NCI-H748 treated with DMSO at 0.1 percent for 48 hours (cell line): Measurements from ENCODE around the gene NPRL2.
A peak's percentile ranks its signal among the peaks of the same experiment; 100 is the strongest.

Experiments
- DNase-seq: peaks from one replicate; lab custom pipeline; 2025; lab: John Stamatoyannopoulos, UW

Gene NPRL2

GRCh38 chr3:50373146-50374051, 22.8 kb upstream of the NPRL2 start:
- no peak for DNase-seq

GRCh38 chr3:50372349-50372748, 21.8 kb upstream of the NPRL2 start:
- no peak for DNase-seq

DNA sequence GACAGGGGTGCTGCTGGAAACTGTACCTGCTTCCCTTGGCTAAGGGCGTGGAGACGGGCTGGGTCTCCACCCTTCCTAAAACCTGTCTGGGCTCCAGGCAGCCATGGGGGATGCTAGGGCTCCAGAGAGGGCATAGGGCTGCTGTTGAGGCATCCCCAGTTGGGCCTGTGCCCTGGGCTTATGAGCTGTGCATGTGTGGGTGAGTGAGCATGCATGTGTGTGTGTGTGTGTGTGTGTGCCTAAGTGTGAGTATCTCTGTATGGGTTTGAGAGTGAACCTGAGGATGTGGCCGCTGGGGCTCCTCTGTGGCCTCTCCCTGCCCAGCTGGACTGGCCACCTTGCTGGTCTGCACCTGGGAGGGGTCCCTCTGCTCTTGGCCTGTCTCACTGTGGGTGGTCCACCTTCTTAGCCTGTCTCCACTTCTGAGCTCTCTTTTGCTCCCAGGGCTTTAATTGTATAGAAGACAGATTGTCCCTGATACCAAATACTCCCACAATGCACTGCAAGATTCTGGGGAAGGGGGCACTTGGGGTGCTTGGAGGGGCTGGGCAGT, 20.6 kb upstream of the NPRL2 start:
- no peak for DNase-seq

- DNase-seq: no peak
These were observed 20.0 kb upstream of the NPRL2 start for GRCh38 chr3:50370594-50370993.

GRCh38 chr3:50369012-50369670, 18.6 kb upstream of the NPRL2 start:
- no peak for DNase-seq

DNA sequence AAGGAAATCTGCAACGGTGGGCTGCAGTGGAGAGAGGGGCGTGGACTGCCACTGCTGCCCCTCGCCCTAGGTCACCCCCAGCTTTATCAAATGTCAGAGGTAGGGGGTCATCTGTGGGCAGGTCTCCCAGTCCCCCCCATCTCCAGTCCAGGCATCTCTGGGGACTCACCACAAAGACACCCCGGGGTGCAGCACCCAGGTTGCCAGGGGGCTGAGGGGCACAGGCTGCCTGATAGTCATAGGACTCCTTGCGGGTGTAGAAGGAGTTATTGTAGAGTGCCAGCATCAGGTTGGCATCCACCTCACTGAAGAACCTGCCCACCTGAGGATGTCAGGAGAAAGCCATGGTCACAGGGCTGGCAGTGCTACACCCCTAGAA, 15.3 kb upstream of the NPRL2 start:
- no peak for DNase-seq

GRCh38 chr3:50365080-50365841, 14.7 kb upstream of the NPRL2 start:
- peak; percentile 47 for DNase-seq

GRCh38 chr3:50364573-50365079, 14.1 kb upstream of the NPRL2 start:
- DNase-seq: no peak

GRCh38 chr3:50359760-50360110, 9.2 kb upstream of the NPRL2 start:
- DNase-seq: no peak

DNA sequence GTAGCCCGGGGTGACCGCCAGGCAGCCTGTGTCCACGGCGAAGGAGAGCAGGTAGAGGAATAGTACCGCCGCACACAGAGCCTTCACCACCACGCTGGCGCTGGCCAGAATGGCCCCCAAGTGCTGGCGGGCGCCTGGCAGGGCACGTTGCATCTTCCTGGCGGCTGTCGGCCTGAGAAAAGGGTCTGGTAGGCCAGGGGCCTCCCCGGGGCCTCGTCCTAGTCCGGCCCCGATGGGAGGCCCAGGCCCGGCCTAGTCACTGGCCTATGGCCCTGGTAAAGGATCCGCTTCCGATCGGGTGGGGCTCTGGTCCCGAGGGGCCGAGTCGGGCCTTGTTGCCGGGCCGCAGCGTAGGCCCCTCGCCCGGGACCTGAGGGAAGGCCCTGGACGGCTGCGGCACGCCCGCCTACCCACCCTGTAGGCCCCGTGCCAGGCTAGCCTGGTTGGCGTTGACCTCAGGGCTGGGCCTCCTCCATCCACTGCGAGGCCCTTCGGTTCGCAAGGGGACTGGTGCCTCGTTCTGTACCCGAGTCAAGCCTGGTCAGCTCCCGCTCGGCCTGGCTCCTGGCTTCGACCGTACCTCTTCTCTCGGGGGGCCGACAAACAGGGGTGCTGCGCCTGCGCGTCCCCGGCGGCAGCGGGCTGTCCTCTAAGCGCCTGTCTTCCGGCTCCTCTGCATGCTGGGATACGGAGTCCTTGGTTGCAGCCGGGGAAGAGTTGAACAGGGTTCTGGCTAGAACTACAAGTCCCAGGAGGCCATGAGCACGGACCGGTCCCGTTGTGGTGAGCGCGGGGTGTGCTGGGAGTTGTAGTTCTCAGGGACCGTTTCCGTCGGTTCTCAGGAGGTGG, 8.6 kb upstream of the NPRL2 start, which contains the start of gene TMEM115:
Gene TMEM115 (minus strand): TSS at position 611 of the 849 bp plus-strand sequence. CDS start 458 bp downstream, at position 153.
- peak; percentile 92 for DNase-seq

DNA sequence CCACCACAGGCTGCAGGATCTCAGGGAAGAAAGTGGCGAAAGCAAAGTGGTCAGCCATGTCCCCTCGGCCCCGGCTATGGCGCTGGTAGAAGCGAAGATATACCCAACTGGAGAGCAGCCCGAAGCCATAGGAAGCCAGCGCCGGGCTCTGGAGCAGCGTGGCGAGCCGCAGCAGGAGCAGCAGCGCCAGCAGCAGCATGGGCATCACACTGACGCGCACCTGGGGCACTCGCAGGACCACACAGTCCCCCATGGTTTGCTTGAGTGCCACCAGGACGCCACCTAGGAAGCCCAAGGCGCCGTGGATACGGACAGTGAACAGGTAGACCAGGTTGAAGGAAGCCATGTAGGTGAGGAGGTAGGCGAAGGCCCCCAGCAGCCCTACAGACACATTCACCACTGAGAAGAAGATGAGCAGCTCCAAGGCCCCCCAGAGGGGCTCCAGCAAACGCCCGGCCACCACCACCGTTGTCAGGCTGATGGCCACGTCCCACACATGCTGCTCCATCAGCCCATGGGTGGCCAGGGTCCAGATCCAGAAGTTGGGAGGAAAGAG, 7.9 kb upstream of the NPRL2 start:
- DNase-seq: no peak

DNA sequence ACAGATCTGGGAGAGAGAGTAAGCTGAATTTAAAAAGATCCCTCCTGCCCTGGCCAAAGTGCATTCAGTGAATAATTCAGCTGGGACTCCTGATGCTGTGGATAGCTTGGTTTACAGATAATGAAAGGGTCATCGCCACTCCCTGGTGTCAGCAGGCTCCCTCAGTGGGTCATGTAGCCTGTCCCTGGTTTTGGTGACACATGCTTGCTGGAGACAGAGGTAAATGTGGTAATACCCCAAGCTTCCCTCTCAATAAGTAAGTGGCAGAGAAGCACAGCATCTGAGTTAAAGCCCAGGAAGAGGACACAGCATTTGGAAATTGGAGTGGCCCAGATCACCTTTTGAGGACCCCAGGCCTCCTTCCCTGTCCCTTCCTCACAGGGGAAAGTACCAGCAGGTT, 6.9 kb upstream of the NPRL2 start:
- no peak for DNase-seq

DNA sequence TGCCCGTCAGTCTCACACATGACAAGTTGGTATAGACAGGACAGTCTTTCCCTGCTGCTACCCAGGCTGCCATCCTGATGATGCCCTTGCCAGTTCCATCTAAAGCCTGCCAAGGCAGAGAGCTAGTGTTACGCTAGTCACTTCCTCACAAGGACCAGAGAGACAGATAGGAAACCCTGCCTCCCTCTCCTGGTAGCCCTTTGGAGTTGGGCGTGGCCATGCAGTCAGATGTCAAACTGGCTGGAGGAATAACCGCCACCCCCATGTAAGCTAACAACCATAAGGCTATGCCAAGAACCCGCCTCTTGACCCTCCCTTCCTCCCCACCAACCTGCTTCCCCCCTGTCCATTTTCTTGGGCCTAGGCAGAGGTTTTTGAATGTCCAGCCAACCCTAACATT, 6.0 kb upstream of the NPRL2 start:
- DNase-seq: no peak

DNA sequence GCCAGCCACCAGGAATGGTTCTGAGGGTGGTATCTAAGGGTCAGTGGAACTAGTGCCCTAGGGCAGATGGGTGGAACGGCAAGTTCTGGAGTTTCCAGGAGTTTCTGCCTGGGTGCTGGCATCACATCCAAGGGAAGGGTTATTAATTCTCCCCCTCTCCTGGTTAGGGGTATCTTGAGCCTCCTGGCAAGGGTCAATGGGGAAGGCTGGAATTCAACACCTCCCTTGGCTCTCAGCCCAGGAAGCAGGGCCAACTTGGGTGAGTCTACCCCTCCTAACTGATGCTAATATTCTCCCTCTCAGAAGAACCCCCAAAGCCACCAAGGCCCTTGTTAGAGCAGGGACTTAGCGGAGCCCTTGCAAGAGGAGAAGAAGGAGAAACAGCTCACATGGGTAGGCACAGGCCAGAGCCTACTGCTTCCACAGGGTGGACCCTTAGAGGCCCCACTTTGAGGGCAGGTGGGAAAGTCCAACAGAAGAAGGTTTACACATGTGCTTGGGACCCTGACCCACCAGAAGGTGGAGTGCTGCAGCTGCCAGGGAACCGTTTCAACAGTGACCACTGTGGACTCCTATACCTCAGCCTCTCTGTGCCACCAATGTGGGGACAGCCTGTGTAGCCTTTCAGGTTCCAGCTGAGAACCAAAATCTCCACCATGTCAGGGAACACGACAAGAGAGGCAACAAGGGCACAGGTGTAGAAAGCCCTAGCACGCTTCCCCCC, 5.4 kb upstream of the NPRL2 start:
- no peak for DNase-seq

GRCh38 chr3:50354850-50355249, 4.3 kb upstream of the NPRL2 start:
- no peak for DNase-seq

DNA sequence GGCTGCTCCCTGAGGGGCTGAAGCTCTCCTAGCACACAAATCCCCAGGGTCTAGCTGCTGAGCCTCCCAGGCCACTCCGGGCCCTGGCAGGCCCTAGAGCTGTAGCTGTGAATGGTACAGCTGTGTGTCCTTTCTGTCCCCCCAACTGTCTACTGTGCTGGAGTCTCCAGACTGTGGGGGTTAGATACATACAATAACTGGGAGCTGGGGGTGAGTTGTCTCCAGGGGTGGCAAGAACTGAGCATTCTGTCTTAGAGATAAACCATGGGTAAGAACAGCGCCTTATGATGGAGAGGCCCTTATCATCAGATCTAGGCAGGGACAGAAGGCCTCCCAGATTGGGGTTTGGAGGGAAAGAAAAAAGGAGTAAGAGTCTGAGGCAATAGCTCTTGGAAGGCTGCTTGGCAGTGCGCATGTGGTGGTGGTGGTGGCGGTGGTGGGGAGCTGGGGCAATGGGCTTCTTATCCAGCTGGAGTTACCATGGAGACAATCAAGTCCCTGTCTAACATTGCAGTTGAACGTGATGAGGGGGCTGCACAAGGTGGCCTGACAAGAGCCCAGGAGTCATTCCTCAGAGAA, 3.7 kb upstream of the NPRL2 start:
- no peak for DNase-seq

- no peak for DNase-seq
These were observed 2.9 kb upstream of the NPRL2 start for GRCh38 chr3:50353245-50354004.

DNA sequence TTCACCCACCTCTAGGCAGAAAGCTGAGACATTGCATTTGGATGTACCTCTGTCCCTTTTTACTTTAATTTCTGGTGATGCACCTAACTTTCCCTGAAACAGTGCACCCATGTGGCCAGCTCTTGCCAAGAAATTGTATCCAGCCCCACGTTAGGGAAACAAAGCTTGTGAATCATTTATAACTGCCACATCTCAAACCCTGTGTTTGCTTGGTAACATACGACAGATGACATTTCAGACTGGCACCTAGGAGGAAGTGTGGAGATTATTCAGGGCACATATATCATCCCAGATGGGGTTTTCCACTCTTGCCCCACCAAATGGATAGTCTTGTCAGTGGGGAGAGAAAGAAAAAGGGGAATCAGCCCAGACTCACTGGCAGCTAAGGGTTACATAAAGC, 2.2 kb upstream of the NPRL2 start:
- DNase-seq: no peak

DNA sequence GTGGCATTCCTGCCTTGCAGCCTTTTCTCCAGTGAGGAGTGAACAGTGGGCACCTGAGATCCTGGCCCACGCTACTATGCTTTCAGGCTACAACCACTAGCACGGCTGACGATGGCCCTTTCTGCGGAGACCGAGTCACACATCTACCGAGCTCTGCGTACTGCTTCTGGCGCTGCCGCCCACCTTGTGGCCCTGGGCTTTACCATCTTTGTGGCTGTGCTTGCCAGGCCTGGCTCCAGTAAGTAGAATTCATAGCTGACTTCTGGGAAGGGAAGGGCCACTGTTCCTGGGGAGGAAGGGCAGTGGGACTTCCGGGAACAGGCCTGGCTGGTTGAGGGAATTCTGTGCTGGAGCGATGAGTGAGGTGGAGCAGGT, 735 bp upstream of the NPRL2 start:
- no peak for DNase-seq
